ENCODE measurements around the gene SH3BGRL2. TPM values are rescaled to one million over a fixed set of nuclear protein-coding genes. Genes with fewer than 3 reads are reported as not detected.
A peak's percentile ranks its signal among the peaks of the same experiment; 100 is the strongest.

Gene SH3BGRL2
- total RNA-seq, 2 donors from 2014 or later = 95.4 to 145 TPM

GRCh38 chr6:79631693-79632172, 604 bp downstream of the SH3BGRL2 start:
- Histone ChIP-seq H3K9me3 (no peaks in the 10 kb centered on the region), H3K36me3 (no peaks in the 10 kb centered on the region), H3K4me3 (peak overlapping the region; percentile 57), H3K4me1 (no peaks in the 10 kb centered on the region), H3K27ac (peak overlapping the region; percentile 98), H3K9ac (ENCODE audit: low read depth in 2 of 2, low read length in 2 of 2) (peak overlapping the region; percentile 82 to 93), H3K27me3 (no peaks in the 10 kb centered on the region)
- DNase-seq = no peak
- intact Hi-C loops (cut with DNase I) = loop anchor here (5.0 kb wide), 1 partner anchor 41 kb away; no protein-coding TSS in a partner anchor
- TF ChIP-seq, protein P1, sequence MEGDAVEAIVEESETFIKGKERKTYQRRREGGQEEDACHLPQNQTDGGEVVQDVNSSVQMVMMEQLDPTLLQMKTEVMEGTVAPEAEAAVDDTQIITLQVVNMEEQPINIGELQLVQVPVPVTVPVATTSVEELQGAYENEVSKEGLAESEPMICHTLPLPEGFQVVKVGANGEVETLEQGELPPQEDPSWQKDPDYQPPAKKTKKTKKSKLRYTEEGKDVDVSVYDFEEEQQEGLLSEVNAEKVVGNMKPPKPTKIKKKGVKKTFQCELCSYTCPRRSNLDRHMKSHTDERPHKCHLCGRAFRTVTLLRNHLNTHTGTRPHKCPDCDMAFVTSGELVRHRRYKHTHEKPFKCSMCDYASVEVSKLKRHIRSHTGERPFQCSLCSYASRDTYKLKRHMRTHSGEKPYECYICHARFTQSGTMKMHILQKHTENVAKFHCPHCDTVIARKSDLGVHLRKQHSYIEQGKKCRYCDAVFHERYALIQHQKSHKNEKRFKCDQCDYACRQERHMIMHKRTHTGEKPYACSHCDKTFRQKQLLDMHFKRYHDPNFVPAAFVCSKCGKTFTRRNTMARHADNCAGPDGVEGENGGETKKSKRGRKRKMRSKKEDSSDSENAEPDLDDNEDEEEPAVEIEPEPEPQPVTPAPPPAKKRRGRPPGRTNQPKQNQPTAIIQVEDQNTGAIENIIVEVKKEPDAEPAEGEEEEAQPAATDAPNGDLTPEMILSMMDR (IDR thresholded peaks at IDR 0.05) = no peak

GRCh38 chr6:79632580-79632979, 1.5 kb downstream of the SH3BGRL2 start:
- Histone ChIP-seq H3K9me3 (no peaks in the 10 kb centered on the region), H3K27me3 (no peaks in the 10 kb centered on the region), H3K4me3 (peak overlapping the region; percentile 57), H3K9ac (ENCODE audit: low read depth in 2 of 2, low read length in 2 of 2) (peak overlapping the region in 1 of 2 donors; percentile 57), H3K36me3 (no peaks in the 10 kb centered on the region), H3K27ac (no peak overlapping the region), H3K4me1 (no peaks in the 10 kb centered on the region)
- no peak for DNase-seq
- TF ChIP-seq, protein P1 (IDR thresholded peaks at IDR 0.05) = no peak
- intact Hi-C loops (cut with DNase I) = loop anchor here (5.0 kb wide), 1 partner anchor 40 kb away; no protein-coding TSS in a partner anchor

- intact Hi-C loops (cut with DNase I) = loop anchor here (5.0 kb wide), 1 partner anchor 38 kb away; no protein-coding TSS in a partner anchor
- no peaks in the 10 kb centered on the region for H3K4me1 ChIP-seq
- no peak overlapping the region for H3K4me3 ChIP-seq
- TF ChIP-seq, protein P1 (IDR thresholded peaks at IDR 0.05) = no peak
- no peaks in the 10 kb centered on the region for H3K27me3 ChIP-seq
- DNase-seq = no peak
- no peak overlapping the region for H3K27ac ChIP-seq
- H3K36me3 ChIP-seq = no peaks in the 10 kb centered on the region
- H3K9ac ChIP-seq (ENCODE audit: low read depth in 2 of 2, low read length in 2 of 2) = peak overlapping the region in 1 of 2 donors; percentile 15
- no peaks in the 10 kb centered on the region for H3K9me3 ChIP-seq
These were observed 3.5 kb downstream of the SH3BGRL2 start for GRCh38 chr6:79634491-79635231.

DNA sequence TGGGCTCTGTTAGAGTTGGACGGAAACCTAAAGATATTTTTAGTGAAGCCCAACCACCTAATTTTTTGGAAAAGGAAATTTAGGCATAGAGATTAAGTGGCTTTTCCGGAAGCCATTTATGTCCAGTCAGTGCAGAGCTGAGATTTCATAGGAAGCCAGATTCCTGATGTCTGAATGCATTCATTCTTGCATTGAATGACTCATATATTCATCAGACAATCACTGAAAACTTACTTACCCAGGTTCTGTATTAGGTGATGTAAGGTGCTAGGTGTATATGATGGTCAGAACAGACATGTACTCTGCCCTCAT, 4.1 kb downstream of the SH3BGRL2 start:
- no peaks in the 10 kb centered on the region for H3K4me1 ChIP-seq
- TF ChIP-seq, protein P1 (IDR thresholded peaks at IDR 0.05) = no peak
- intact Hi-C loops (cut with DNase I) = no loop called here
- no peaks in the 10 kb centered on the region for H3K27me3 ChIP-seq
- DNase-seq = no peak
- no peak overlapping the region for H3K9ac ChIP-seq (ENCODE audit: low read depth in 2 of 2, low read length in 2 of 2)
- H3K27ac ChIP-seq = no peak overlapping the region
- no peaks in the 10 kb centered on the region for H3K36me3 ChIP-seq
- no peaks in the 10 kb centered on the region for H3K9me3 ChIP-seq
- no peak overlapping the region for H3K4me3 ChIP-seq

DNA sequence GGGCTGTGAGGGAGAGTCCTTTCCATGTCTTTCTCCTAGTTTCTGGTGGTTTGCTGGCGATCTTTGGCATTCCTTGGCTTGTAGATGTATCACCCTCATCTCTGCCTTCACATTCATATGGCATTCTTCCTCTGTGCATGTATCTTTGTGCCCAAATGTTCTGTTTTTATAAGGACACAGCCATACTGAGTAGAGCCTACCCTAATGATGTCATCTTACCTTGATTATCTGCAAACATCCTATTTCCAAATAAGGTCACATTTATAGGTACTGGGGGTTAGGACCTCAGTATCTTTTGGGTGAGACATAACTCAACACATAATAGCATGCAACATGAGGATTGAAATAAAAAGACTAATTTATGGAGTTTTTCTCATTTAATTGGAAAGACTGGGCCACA, 5.5 kb downstream of the SH3BGRL2 start:
- Histone ChIP-seq H3K9me3 (no peaks in the 10 kb centered on the region), H3K36me3 (no peaks in the 10 kb centered on the region), H3K4me3 (no peak overlapping the region), H3K4me1 (no peaks in the 10 kb centered on the region), H3K27me3 (no peaks in the 10 kb centered on the region), H3K9ac (ENCODE audit: low read depth in 2 of 2, low read length in 2 of 2) (no peak overlapping the region), H3K27ac (no peak overlapping the region)
- intact Hi-C loops (cut with DNase I) = no loop called here
- TF ChIP-seq, protein P1 (IDR thresholded peaks at IDR 0.05) = no peak
- DNase-seq = no peak

Data from colonic mucosa (tissue), 4 donors.